Measurements from ENCODE around the gene CADM1.

CADM1 gene

DNA sequence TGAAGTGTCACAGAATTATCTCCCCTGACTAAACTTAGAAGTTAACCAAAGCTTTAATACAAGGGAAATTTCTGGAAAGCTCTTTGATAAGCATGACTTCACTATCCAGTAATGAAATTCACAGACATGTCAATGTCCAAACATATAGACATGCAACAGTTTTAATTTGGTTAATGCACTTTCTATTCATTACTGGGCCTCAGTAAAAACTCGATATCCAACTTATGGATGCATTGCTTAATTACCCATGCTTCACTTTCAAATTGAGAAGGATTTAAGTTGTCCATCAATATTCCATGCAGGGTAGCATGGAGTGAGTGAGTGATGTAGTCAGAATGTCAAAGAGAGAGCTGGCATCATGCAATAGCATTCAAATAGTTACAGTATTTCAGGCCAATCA, 197.5 kb downstream of the CADM1 start:
- DNase-seq, result no peak

DNA sequence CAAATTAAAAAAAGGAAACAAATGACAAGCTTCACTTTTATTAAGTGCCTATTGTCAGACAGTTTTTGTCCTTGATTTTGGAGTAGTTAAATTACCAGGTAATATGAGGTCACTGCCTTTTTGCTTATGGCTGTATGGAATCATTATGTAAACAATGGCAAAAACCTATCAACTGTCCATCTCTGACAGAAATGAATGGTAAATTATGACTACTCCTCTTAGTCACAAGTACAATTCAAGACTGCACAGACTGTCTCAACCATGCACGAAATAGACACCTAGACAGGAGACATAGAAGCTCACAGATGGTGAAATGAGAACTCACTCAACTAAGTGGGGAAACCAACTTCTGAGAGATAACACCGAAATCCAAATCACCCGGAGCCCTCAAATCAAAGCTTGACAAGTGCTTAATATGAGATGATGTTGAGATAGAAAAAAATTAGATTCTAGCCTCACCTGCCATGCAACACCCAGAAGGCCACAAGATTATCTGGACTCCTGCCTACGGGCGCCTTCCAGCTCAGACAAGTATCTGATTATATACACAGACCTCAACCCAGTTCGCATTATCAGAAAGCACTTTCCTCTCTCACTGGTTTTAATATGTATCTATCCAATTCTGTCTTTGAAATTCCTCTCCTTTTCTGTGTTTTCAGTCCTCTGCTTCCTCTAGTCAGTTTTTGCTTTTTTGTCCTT, 199.3 kb downstream of the CADM1 start:
- no peak for DNase-seq

DNA sequence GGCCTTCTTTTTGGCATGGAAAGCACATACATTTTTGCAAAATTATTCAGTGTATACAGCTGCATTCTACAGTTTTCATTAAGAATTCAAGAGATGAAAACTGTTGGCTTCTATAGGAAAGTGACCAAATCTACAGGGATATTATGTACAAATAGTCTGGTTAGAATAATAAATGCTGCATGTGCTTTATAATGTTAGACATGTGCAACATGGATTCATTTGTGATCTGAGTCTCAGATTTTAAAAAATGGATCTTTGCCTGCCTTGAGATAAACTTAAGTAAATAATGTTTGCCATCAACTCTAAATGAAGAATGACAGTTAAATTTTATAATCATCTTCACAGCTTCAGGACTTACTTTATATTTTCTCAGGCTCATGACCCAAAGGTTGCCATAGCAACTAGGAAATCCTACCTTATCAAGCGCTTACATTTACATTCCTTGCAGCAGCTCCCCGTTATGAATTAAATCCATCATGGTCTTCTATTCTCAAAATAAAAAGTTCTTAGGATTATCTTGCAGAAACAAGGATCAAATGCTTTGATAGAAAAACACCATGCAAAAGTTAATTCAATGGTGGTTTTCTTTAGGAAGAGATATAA, 200.2 kb downstream of the CADM1 start:
- DNase-seq, result no peak

DNA sequence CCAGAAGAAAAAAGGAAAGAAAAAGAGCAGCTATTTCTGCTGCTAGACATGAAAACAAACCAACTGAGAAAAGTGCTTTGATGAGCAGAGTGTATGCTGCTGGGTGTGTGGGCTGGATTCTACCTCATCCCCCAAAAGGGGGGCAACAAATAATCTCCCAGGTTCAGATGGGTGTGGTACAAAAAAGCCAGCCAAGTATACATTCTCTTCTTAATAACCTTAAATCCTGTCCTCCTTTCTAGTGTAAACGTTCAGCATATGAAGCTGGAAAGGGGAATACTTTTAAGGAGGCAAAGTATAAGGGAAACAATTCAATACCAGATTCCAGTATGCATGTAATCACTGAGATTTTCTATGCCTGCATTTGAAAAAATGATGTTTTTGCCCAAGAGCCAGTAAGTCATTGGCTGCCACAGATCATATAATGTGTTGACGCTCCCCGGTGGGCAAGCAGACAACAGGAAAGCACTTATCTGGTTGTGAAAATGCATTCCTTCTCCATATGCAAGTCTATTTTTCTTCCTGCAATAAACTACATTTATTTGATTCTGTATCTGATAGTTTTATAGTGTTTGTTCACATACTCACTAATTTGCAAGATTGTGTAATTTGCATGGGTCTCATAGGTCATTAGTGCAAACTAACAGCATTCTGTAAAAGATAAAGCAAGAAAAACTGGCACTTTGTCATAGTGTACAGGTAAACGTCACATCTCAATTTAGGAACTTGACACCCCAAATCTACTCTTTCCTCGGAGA, 201.1 kb downstream of the CADM1 start:
- no peak for DNase-seq

DNA sequence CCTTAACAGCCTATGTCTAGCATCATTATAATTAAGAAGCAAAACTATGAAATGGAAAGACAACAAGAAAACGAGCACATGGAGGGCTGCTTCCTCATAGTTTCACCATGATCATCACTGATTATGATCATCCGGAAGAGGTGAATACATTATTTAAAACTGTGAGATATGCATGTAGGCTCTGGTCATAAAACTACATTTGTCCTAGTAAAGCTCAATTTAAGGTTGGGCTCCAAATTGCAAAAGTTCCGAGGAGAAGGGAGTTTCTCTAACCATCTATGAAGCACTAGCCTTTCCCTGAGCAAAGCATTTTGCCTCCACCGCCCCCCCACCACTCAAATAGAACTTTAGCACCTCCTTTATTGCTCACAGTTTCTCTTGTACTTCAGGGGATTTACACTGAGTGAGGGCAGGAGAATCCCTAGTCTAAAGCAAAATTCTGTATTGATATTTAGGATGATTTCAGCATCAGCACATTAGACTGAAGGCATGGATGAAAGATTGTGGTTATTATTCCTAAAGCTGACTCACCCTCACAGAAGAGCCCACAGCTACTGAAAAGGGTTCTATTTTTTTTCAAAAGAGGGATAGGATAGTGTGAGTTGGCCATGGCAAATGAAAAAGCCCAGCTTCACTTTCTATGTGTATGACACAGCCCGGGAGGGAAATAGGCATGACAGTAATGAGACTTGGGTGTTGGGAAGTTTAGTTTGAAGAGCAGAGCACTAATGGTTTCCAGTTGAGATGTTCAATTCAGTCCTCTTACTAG, 203.4 kb downstream of the CADM1 start:
- DNase-seq, result no peak

DNA sequence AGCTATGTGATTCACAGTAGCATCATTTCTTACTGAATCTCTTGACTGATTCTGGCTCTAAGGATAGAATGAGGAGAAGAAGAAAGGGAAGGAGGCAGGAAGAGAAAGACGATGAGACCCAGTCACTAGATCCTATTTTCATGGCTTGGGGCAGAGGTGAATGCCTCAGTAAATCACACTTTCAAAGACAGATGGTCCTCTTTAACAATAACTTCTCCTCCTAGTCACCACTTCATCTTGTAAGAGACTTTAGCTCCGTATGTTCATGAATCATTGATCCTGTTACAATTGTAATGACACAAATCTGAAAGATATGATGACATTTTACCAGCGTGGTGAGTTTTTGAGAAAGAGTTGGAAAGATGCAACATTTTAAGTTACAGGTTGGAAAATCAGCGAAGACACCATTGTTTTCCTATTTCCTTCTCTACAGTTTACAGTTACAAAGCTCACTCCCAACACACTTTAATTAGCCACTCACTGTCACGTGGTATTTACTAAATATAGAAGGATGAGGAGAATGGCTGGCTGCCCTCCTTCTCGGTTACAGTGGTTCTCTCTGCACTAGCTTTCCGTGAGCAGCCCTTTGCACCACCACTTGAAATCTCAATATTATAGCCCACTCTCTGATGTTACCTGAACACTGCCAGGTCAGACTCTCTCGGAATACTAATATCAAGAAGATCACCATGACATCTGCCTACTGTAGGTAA, 205.8 kb downstream of the CADM1 start:
- DNase-seq, result no peak

DNA sequence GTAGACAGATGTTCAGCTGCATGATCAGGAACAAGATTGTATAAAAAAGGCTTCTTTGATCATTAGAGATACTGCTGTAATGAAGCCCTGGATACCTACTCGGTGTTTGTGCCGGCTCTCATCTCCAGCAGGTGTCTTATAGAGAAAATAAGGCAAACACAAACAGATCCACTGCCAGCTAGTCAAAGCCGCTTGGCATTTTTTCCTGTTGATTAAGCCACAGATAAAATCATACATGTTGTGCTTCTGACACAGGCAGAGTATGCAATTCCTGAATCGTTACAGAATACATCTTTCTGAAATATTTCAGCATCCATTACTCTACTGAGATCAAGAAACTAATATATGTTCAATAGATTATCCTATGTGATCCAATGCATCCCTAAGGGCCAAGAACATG, 206.9 kb downstream of the CADM1 start:
- DNase-seq, result no peak

DNA sequence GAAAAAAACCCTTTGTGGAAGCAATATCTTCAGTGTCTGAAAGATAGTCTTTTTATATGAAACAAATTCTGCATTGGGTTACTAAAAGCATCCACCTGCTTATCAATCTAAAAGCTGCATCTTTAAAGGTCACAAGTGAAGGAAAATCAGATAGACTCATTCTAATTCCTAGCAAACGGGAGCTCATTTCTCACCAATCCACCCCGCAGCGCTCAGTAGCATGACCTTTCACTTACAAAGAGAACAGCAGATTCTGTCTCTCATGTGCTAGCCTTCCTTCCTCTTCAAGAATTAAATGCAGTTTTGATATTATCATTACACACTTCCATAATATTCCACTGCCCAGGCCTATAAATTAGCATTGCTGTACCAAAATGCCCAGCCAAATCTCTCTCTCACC, 212.9 kb downstream of the CADM1 start:
- DNase-seq, result no peak

DNA sequence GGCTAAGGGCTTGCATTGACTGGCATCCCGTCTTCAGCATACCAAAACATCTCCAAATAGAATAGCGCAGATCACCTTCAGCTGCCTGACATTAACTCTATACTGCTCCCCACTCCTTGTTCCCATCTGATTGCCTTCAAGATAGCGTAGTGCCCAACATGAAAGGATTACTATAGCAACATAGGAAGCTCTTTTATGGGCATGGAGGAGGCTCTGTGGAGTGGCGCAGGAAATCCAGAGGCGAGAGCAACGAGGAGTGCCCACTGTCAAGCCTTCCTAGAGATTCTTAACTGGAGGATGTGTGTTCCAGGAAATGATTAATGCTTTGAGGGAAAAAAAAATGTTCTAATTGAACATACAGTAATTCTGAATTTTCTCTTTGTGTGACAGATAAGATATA, 213.3 kb downstream of the CADM1 start:
- DNase-seq, result no peak

DNA sequence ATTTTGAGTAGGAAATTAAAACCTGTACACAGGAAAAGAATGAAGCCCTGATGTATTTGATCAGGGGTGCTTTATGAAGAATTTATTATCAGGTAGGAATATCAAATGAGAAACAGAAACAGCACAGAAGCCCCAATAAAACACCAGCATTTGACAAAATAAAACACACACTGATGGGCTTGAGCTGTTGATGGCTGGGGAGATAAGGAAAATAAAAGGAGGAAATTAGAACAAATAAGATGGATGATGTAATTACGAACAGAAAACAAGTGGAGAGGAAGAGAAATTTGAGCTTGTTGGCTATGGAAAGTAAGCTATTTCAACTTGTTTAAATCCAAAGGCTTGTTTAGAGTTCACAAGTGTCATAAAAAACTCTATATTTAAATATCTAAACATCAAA, 213.7 kb downstream of the CADM1 start:
- no peak for DNase-seq

DNA sequence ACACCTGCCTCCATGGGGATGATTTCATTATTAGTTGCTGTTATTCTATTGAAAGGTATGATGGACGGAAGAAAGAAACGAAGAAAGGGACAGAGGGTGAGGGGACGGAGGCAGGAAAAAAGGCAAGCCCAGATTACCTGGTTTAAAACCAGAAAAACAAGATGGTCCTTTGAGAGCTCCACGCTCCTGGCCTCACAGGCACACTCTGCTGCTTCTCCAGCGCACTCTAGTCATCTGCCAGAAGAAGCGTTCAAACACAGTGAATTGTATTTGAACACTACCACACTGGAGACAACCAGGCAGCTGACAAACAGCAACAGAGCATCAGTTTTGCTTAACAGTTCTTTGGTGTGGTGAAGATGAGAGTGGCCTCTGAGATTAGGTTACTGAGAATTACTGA, 216.9 kb downstream of the CADM1 start:
- no peak for DNase-seq

DNA sequence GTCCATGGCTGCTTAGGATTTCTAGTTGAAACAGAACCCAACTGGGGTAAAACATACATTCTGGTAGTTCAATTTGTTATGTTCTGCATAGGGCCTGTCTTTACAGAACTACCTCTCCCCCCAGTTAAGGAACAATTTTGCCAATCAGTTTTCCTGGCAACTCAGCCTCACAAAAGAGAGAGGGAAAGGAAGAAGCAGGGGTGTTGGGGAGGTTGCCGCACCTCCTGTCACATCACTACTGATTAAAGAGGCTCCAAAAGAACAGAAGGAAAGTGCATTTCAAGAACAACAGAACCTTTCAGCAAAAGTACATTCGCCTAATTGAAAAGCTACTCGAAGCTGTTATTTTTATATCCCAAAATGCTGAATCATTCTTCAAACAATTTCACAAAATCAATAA, 217.6 kb downstream of the CADM1 start:
- no peak for DNase-seq

DNA sequence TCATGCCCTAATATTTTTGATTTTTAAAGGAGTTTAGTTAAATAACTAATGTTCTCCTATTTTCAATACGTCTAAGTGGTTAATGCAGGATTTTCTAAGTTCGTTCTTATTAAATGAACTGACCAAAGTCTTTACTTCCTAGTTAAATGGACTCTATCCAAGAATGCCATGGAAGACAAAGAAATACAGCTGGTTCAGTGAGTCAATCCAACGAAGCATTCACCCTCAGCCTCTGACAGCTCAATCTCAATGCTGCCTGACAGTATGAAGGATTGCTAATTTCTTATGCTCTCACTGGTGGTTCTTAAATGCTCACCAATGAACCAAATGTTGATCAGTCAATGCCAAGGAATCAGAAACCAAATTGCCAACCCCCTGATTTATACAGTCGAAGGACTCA, 219.4 kb downstream of the CADM1 start:
- no peak for DNase-seq

DNA sequence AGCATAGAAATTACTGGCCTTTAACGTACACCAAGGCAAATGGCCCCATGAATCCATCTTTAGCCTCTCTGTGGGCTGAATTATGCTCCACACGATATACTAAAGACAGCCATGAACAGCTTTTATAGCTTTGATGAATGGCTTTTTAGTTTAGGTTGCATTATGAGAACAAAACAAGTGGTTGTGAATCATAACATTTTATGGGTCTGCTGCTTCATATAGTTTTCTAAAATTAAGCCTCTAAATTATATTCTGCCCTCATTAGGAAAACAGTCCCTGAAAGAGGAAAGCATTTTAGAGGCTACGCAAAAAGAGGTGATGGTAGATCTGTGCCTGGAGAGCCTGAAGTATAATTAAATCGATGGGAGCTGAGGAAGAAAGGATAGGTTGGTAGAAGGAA, 221.3 kb downstream of the CADM1 start:
- DNase-seq, result no peak

DNA sequence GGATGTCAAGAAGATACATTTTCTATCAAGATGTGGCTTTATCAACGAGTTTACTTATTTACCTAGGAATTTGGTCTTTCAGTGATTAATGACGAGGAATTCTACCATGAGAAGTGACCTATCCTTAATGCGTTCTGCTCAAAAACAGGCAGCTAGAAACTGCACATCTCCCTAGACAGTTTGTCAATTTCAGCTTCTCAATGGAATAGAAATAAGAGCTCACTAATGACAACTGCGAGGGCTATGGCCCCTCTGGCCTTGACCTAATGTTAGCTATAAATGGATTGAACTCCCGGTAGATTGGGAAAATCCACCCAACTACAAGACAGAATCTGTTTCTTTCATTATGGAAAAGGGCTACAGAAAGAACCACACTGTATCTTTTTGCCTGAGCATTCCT, 223.4 kb downstream of the CADM1 start:
- DNase-seq, result no peak

DNA sequence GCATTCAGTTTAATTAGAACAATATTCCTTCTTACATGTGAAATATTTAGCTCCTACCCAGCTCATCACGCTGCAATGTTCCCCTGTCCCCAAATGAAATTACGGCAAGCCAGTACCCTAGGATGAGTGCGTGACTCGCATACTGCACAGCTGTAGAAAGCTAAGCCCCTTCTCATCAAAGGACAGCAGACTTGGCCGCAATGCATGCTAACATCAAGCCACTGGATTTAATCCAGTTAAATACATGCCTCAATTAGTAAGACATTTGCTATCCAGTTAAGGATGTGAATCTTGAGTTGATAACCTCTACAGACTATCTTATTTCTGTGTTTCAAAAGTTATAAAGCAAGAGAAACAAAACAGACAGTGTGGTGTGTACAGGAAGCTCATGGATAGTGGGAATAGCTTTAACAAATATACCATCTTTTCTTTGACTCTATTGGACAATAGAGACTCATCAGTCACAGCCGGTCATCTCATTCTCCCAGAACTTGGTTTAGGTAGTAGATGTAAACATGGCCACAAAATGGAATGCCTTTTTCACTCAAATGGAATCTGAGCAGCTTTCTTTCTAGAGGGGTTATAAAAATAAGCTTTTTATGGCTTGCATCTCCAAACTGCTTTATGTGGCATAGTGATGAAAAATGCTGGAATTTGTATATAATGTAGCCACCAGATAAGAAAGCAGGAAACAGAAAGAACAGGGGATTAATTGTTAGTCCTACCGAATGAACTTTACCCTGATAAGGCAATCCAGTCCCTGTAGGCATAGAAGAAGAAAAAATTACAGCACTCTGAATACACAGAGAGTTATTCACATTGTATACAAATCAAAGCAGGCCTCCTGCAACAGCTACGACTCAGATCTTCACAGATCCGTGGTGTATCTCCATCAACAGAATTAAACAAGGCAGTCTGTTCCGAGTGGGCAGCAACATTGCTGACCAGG, 224.1 kb downstream of the CADM1 start:
- DNase-seq, result no peak

DNA sequence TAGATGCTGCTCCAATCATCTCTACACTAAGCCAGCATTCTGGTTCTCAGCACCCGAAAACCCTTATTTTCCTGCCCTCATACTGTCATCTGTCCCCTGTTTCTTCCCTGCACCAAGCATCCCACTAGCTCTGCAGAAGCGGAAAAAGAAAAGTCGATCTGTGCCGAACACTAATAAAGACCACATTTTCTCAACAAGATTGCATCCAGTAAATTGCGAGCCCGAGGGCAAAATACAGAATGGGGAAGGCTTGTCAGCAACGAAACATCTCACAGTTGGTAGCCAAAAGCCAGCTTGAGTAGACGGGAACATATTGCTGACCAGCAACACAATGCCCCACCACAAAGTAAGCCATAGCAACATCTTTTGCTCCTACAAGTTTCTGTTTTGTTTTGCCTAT, 227.4 kb downstream of the CADM1 start:
- no peak for DNase-seq

DNA sequence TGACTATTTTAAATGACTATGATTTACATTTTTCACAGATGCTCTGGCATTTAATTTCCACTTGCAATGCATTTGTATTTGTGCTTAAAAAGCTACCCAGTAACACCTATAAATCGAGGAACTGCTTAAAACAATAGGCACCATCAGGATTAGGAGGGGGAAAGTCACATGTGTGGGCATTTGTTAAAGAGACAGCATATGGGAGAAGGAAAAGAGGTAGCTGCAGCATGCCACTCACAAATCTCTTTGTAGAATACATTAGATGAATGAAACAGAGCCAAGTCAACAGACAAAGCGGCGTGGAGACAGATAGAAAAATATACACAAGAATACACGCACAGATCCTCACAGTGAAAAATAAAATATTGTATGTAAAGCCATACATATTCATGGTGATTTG, 228.0 kb downstream of the CADM1 start:
- DNase-seq, result no peak

DNA sequence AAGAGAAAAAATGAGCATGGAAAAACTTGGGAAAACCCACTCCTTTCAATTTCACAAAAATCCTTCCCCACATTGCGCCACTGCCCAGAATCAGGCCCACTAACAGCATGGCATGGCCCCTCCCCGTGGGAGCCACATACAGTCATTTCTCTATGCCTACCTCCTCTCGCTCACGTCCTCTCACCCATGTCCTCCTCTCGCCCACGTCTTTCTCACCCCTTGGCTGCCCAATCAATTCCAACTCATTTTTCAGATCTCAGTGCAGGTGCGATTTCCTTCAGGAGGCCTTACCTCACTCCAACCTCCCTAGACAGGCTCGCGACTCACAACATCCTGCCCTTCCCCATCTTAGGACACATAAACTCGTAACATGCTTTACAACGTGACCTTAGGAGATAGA, 229.2 kb downstream of the CADM1 start:
- DNase-seq, result no peak

DNA sequence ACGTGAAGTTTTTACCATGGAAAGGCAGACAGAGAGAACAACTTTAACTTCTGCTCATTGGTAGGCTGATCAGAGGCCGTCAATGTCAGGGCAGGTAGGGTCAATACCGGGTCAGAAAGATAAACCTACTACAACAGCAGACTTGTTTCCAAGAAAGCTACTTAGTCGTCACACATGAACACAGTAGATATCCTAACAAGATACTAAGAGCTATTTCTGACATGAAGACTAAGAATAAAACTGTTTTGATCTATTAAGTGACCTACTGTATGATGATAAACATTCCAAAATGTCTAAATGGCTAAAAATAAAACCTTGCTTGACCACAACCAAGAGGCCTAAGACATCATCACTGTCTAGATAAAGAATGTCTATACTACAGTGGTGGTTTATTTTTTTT, 231.3 kb downstream of the CADM1 start:
- no peak for DNase-seq

DNA sequence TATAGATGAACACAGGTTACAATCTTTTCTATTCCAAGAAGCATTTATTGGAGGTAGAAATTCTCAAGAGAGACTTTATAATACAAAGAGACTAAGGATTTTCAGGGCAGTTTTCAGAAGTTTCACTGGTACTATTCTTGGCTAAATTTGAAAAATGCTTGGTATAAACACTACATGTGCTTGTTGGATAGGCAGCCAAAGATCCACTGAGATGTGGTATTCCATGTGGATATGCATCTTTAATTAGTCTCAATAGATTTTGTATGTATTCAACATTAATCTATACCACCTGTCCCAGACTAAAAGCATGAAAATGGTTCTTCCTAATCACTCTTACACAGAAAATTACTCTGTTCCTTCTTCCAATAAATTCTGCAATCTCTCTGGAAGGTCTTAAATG, 232.6 kb downstream of the CADM1 start:
- no peak for DNase-seq
